Measurements from ENCODE around the gene ZNF613.
"Not testable (repeated sequence)": the region's sequence is repeated elsewhere in the genome, so short reads cannot be mapped to it uniquely, and the experiment has no call there.

The ZNF613 gene

DNA sequence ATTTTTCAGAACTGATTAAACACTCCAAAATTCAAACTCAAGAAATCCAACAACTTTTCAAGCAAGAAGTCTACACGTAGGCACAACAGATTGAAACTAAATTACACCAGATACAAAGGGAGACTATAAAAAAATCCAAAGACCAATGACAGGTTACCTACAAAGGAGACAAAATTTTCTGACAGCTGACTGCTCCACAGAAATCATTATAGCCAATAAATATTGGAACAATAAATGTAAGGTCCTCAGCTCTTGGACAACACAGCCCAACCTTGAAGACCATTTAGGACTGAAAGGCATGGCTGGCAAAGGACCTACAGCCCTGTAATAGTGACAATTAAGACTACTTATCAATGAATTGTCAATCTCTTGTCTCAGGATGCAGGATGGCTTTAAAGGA, 43.4 kb downstream of the ZNF613 start:
- H3K36me3 ChIP-seq (ENCODE audit: control insufficient read depth in 2 of 2, insufficient read depth in 2 of 2, low read length in 2 of 2): peaks cover 81 to 82% of the 10 kb centered on the region in 2 donors
- H3K27me3 ChIP-seq (ENCODE audit: control insufficient read depth in 2 of 2, insufficient read depth in 2 of 2, low read length in 2 of 2): no peaks in the 10 kb centered on the region
- H3K9me3 ChIP-seq (ENCODE audit: control insufficient read depth in 2 of 2, low read length in 2 of 2): peaks cover 69 to 77% of the 10 kb centered on the region in 2 donors
- no peak overlapping the region for H3K9ac ChIP-seq (ENCODE audit: low read depth in 1 of 2, low read length in 2 of 2)
- H3K4me3 ChIP-seq (ENCODE audit: low read length in 2 of 2): no peak overlapping the region
- H3K4me1 ChIP-seq (ENCODE audit: control insufficient read depth in 2 of 2, insufficient read depth in 2 of 2, low read length in 2 of 2): no peaks in the 10 kb centered on the region
- H3K27ac ChIP-seq (ENCODE audit: low read depth in 2 of 2, low read length in 2 of 2): no peak overlapping the region

- Histone ChIP-seq H3K27ac (ENCODE audit: low read depth in 2 of 2, low read length in 2 of 2) (no peak overlapping the region), H3K36me3 (ENCODE audit: control insufficient read depth in 2 of 2, insufficient read depth in 2 of 2, low read length in 2 of 2) (peaks cover 78% of the 10 kb centered on the region in 2 donors), H3K9ac (ENCODE audit: low read depth in 1 of 2, low read length in 2 of 2) (no peak overlapping the region), H3K9me3 (ENCODE audit: control insufficient read depth in 2 of 2, low read length in 2 of 2) (peaks cover 72 to 74% of the 10 kb centered on the region in 2 donors), H3K27me3 (ENCODE audit: control insufficient read depth in 2 of 2, insufficient read depth in 2 of 2, low read length in 2 of 2) (no peaks in the 10 kb centered on the region), H3K4me1 (ENCODE audit: control insufficient read depth in 2 of 2, insufficient read depth in 2 of 2, low read length in 2 of 2) (no peaks in the 10 kb centered on the region), H3K4me3 (ENCODE audit: low read length in 2 of 2) (peak overlapping the region; percentile 5 to 36)
Observed at GRCh38 chr19:51971624-51972023, 44.4 kb downstream of the ZNF613 start.

GRCh38 chr19:51975787-51976186, 48.5 kb downstream of the ZNF613 start:
- Histone ChIP-seq H3K36me3 (ENCODE audit: control insufficient read depth in 2 of 2, insufficient read depth in 2 of 2, low read length in 2 of 2) (peaks cover 56 to 69% of the 10 kb centered on the region in 2 donors), H3K9me3 (ENCODE audit: control insufficient read depth in 2 of 2, low read length in 2 of 2) (peaks cover 73% of the 10 kb centered on the region in 2 donors)

DNA sequence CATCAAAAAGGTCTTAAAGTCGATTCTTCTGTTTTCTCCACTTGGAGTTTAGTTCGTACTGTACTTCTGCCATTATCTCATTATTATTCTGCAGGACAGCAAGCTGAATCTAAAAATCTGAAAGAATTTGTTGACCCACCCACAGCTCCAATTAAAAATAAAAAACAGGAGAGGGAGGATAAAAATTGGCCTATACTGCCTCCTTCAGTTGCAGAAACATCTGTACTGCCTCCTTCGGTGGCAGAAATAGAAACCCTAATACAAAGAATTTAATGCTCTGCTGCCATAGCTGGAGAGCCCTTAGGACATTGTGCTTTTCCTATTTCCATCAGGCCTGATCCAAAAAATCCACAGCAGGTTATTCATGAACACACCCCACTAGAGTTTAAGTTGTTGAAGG, 49.6 kb downstream of the ZNF613 start:
- no peaks in the 10 kb centered on the region for H3K4me1 ChIP-seq (ENCODE audit: control insufficient read depth in 2 of 2, insufficient read depth in 2 of 2, low read length in 2 of 2)
- H3K27ac ChIP-seq (ENCODE audit: low read depth in 2 of 2, low read length in 2 of 2): no peak overlapping the region
- H3K27me3 ChIP-seq (ENCODE audit: control insufficient read depth in 2 of 2, insufficient read depth in 2 of 2, low read length in 2 of 2): no peaks in the 10 kb centered on the region
- H3K9ac ChIP-seq (ENCODE audit: low read depth in 1 of 2, low read length in 2 of 2): no peak overlapping the region
- peaks cover 48 to 62% of the 10 kb centered on the region in 2 donors for H3K36me3 ChIP-seq (ENCODE audit: control insufficient read depth in 2 of 2, insufficient read depth in 2 of 2, low read length in 2 of 2)
- no peak overlapping the region for H3K4me3 ChIP-seq (ENCODE audit: low read length in 2 of 2)
- H3K9me3 ChIP-seq (ENCODE audit: control insufficient read depth in 2 of 2, low read length in 2 of 2): peaks cover 62 to 68% of the 10 kb centered on the region in 2 donors

More at GRCh38 chr19:51975787-51976186, 48.5 kb downstream of the ZNF613 start:
- not testable (repeated sequence) for H3K27ac ChIP-seq (ENCODE audit: low read depth in 2 of 2, low read length in 2 of 2); H3K9ac ChIP-seq (ENCODE audit: low read depth in 1 of 2, low read length in 2 of 2); H3K27me3 ChIP-seq (ENCODE audit: control insufficient read depth in 2 of 2, insufficient read depth in 2 of 2, low read length in 2 of 2); H3K4me3 ChIP-seq (ENCODE audit: low read length in 2 of 2); H3K4me1 ChIP-seq (ENCODE audit: control insufficient read depth in 2 of 2, insufficient read depth in 2 of 2, low read length in 2 of 2)

- Histone ChIP-seq H3K4me3 (ENCODE audit: low read length in 2 of 2) (no peak overlapping the region), H3K9ac (ENCODE audit: low read depth in 1 of 2, low read length in 2 of 2) (no peak overlapping the region), H3K9me3 (ENCODE audit: control insufficient read depth in 2 of 2, low read length in 2 of 2) (peaks cover 58 to 67% of the 10 kb centered on the region in 2 donors), H3K27me3 (ENCODE audit: control insufficient read depth in 2 of 2, insufficient read depth in 2 of 2, low read length in 2 of 2) (no peaks in the 10 kb centered on the region), H3K4me1 (ENCODE audit: control insufficient read depth in 2 of 2, insufficient read depth in 2 of 2, low read length in 2 of 2) (no peaks in the 10 kb centered on the region), H3K27ac (ENCODE audit: low read depth in 2 of 2, low read length in 2 of 2) (no peak overlapping the region), H3K36me3 (ENCODE audit: control insufficient read depth in 2 of 2, insufficient read depth in 2 of 2, low read length in 2 of 2) (peaks cover 44 to 59% of the 10 kb centered on the region in 2 donors)
Observed at GRCh38 chr19:51977346-51977745, 50.1 kb downstream of the ZNF613 start.

DNA sequence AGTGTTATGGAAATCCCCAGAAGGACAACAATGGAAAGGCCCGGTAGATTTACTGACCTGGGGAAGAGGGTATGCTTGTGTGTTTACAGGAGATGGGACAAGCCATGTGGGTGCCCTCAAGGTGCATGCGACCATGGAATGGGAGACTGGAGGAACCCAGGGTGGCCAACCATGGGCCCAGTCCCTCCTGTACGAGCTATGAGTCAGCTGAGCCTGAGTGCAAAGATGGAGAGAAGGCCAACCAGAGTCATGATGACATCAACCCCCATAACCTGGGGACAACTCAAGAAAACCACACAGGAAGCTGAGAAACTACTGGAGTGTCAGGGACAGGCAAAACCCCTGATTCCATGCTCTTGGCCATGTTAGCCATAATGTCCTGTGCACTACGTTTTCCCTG, 51.6 kb downstream of the ZNF613 start:
- no peak overlapping the region for H3K9ac ChIP-seq (ENCODE audit: low read depth in 1 of 2, low read length in 2 of 2)
- H3K27ac ChIP-seq (ENCODE audit: low read depth in 2 of 2, low read length in 2 of 2): no peak overlapping the region
- no peaks in the 10 kb centered on the region for H3K4me1 ChIP-seq (ENCODE audit: control insufficient read depth in 2 of 2, insufficient read depth in 2 of 2, low read length in 2 of 2)
- no peaks in the 10 kb centered on the region for H3K27me3 ChIP-seq (ENCODE audit: control insufficient read depth in 2 of 2, insufficient read depth in 2 of 2, low read length in 2 of 2)
- peaks cover 37 to 52% of the 10 kb centered on the region in 2 donors for H3K36me3 ChIP-seq (ENCODE audit: control insufficient read depth in 2 of 2, insufficient read depth in 2 of 2, low read length in 2 of 2)
- H3K9me3 ChIP-seq (ENCODE audit: control insufficient read depth in 2 of 2, low read length in 2 of 2): peaks cover 53 to 63% of the 10 kb centered on the region in 2 donors
- no peak overlapping the region for H3K4me3 ChIP-seq (ENCODE audit: low read length in 2 of 2)

DNA sequence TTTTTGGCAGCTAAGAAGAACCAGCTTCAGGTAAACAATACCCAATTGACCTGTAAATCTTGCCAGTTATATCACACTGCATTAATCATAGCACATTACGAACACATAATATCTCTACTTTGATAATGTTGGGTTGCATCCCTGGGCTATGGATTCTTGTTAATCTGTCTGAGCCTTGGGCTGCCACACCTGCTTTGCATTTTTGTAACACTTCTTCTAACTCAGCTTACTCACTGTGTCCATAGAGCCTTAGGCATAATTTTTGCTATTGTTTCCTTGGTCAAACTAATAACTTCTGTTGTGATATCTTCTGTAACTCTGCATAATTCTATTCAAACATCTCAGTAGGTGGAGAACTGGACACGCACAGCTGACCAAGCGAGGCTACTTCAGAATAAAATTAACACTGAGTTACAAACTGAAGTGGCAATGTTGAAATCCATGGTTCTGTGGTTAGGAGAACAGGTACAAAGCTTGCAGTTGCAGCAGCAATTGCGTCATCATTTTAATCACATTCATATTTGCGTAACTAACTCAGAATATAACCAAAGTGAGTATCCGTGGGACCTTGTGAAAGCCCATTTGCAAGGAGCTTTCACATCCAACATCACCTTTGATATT, 53.0 kb downstream of the ZNF613 start:
- Histone ChIP-seq H3K27me3 (ENCODE audit: control insufficient read depth in 2 of 2, insufficient read depth in 2 of 2, low read length in 2 of 2) (no peaks in the 10 kb centered on the region), H3K9ac (ENCODE audit: low read depth in 1 of 2, low read length in 2 of 2) (no peak overlapping the region), H3K36me3 (ENCODE audit: control insufficient read depth in 2 of 2, insufficient read depth in 2 of 2, low read length in 2 of 2) (peaks cover 26 to 48% of the 10 kb centered on the region in 2 donors), H3K4me3 (ENCODE audit: low read length in 2 of 2) (no peak overlapping the region), H3K9me3 (ENCODE audit: control insufficient read depth in 2 of 2, low read length in 2 of 2) (peaks cover 40 to 61% of the 10 kb centered on the region in 2 donors), H3K4me1 (ENCODE audit: control insufficient read depth in 2 of 2, insufficient read depth in 2 of 2, low read length in 2 of 2) (no peaks in the 10 kb centered on the region), H3K27ac (ENCODE audit: low read depth in 2 of 2, low read length in 2 of 2) (no peak overlapping the region)

DNA sequence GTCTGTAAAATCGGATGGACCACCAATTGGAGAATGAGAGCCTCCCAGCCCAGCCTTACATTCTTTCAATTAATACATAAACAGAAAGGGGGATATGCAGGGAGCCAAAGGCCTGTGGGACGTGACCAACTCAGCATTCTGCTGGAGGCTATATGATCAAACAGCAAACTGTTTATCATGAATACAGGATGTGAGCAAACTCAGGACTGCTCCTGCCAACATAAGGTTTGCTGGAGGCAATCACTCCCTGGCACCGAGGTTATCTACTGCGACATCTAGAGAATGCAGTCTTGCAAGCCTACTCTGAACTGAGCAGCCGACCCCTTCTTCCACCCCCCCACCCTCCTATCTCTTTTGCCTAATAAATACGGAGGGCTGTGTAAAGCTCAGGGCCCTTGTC, 53.7 kb downstream of the ZNF613 start:
- not testable (repeated sequence) for H3K27ac ChIP-seq (ENCODE audit: low read depth in 2 of 2, low read length in 2 of 2); H3K27me3 ChIP-seq (ENCODE audit: control insufficient read depth in 2 of 2, insufficient read depth in 2 of 2, low read length in 2 of 2); H3K9ac ChIP-seq (ENCODE audit: low read depth in 1 of 2, low read length in 2 of 2); H3K4me3 ChIP-seq (ENCODE audit: low read length in 2 of 2); H3K4me1 ChIP-seq (ENCODE audit: control insufficient read depth in 2 of 2, insufficient read depth in 2 of 2, low read length in 2 of 2)
- Histone ChIP-seq H3K9me3 (ENCODE audit: control insufficient read depth in 2 of 2, low read length in 2 of 2) (peaks cover 37 to 61% of the 10 kb centered on the region in 2 donors), H3K36me3 (ENCODE audit: control insufficient read depth in 2 of 2, insufficient read depth in 2 of 2, low read length in 2 of 2) (peaks cover 26 to 48% of the 10 kb centered on the region in 2 donors)

DNA sequence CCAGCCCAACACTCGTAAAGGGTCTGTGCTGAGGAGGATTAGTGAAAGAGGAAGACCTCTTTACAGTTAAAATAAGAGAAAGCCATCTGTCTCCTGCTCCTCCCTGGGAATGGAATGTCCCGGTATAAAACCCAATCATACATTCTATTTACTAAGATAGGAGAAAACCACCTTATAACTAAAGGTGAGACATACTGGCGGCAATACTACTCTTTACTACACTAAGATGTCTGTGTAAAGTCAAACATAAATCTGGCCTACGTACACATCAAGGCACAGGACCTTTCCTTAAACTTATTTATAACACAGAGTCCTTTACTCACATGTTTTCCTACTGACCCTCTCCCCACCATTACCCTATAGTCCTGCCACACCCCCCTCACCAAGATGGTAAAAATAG, 56.1 kb downstream of the ZNF613 start:
- no peaks in the 10 kb centered on the region for H3K27me3 ChIP-seq (ENCODE audit: control insufficient read depth in 2 of 2, insufficient read depth in 2 of 2, low read length in 2 of 2)
- peaks cover 21 to 34% of the 10 kb centered on the region in 2 donors for H3K36me3 ChIP-seq (ENCODE audit: control insufficient read depth in 2 of 2, insufficient read depth in 2 of 2, low read length in 2 of 2)
- peaks cover 26 to 46% of the 10 kb centered on the region in 2 donors for H3K9me3 ChIP-seq (ENCODE audit: control insufficient read depth in 2 of 2, low read length in 2 of 2)
- H3K9ac ChIP-seq (ENCODE audit: low read depth in 1 of 2, low read length in 2 of 2): no peak overlapping the region
- H3K4me3 ChIP-seq (ENCODE audit: low read length in 2 of 2): no peak overlapping the region
- H3K27ac ChIP-seq (ENCODE audit: low read depth in 2 of 2, low read length in 2 of 2): no peak overlapping the region
- H3K4me1 ChIP-seq (ENCODE audit: control insufficient read depth in 2 of 2, insufficient read depth in 2 of 2, low read length in 2 of 2): peaks cover 0 to 7% of the 10 kb centered on the region in 2 donors

GRCh38 chr19:51986309-51987291, 59.3 kb downstream of the ZNF613 start, which contains the start of gene ZNF350:
Gene ZNF350, minus strand, starts transcription at chr19:51986840. Its CDS starts 12,480 bp downstream, at chr19:51974360.
- peak within 1 kb of the TSS; percentile 80 to 94 for H3K9ac ChIP-seq (ENCODE audit: low read depth in 1 of 2, low read length in 2 of 2)
- no peaks in the 10 kb centered on the region for H3K27me3 ChIP-seq (ENCODE audit: control insufficient read depth in 2 of 2, insufficient read depth in 2 of 2, low read length in 2 of 2)
- peak within 1 kb of the TSS; percentile 64 to 67 for H3K27ac ChIP-seq (ENCODE audit: low read depth in 2 of 2, low read length in 2 of 2)
- peaks cover 9 to 12% of the 10 kb centered on the region in 2 donors for H3K36me3 ChIP-seq (ENCODE audit: control insufficient read depth in 2 of 2, insufficient read depth in 2 of 2, low read length in 2 of 2)
- peak within 1 kb of the TSS; percentile 80 to 100 for H3K4me3 ChIP-seq (ENCODE audit: low read length in 2 of 2)
- H3K4me1 ChIP-seq (ENCODE audit: control insufficient read depth in 2 of 2, insufficient read depth in 2 of 2, low read length in 2 of 2): peaks cover 0 to 7% of the 10 kb centered on the region in 2 donors
- peaks cover 10 to 36% of the 10 kb centered on the region in 2 donors for H3K9me3 ChIP-seq (ENCODE audit: control insufficient read depth in 2 of 2, low read length in 2 of 2)

Data from mucosa of rectum (tissue), 2 donors.